ENCODE data around the gene MED25. TPM values are rescaled to one million over a fixed set of nuclear protein-coding genes. Genes with fewer than 3 reads are reported as not detected.

The MED25 gene
- total RNA-seq, 2 donors from 2014 or later, result 94.8 to 108 TPM

GRCh38 chr19:49831592-49831991 lies 13.5 kb downstream of the MED25 start:
- no peak for DNase-seq
- Mint-ChIP-seq H3K27ac (peak overlapping the region; percentile 32), H3K4me1 (peaks cover 18% of the 10 kb centered on the region), H3K36me3 (ENCODE audit: low read depth) (peaks cover 7% of the 10 kb centered on the region), H3K27me3 (no peaks in the 10 kb centered on the region), H3K4me3 (no peak overlapping the region)
- ATAC-seq, result no peak
- no peaks in the 10 kb centered on the region for H3K9me3 ChIP-seq (ENCODE audit: control insufficient read depth, low read length, poor library complexity, severe bottlenecking)

- Mint-ChIP-seq H3K4me1 (peaks cover 10% of the 10 kb centered on the region), H3K4me3 (no peak overlapping the region), H3K36me3 (ENCODE audit: low read depth) (peaks cover 7% of the 10 kb centered on the region), H3K27me3 (no peaks in the 10 kb centered on the region), H3K27ac (no peak overlapping the region)
- DNase-seq (no peak), ATAC-seq (no peak)
- H3K9me3 ChIP-seq (ENCODE audit: control insufficient read depth, low read length, poor library complexity, severe bottlenecking), result no peaks in the 10 kb centered on the region
These were observed 14.5 kb downstream of the MED25 start for GRCh38 chr19:49832556-49832955.

GRCh38 chr19:49833599-49833998 lies 15.5 kb downstream of the MED25 start:
- no peaks in the 10 kb centered on the region for H3K9me3 ChIP-seq (ENCODE audit: control insufficient read depth, low read length, poor library complexity, severe bottlenecking)
- H3K36me3 Mint-ChIP-seq (ENCODE audit: low read depth), result peaks cover 9% of the 10 kb centered on the region
- no peak for ATAC-seq
- no peak overlapping the region for H3K27ac Mint-ChIP-seq
- H3K4me3 Mint-ChIP-seq, result no peak overlapping the region
- H3K4me1 Mint-ChIP-seq, result peaks cover 10% of the 10 kb centered on the region
- DNase-seq, result no peak
- no peaks in the 10 kb centered on the region for H3K27me3 Mint-ChIP-seq

- DNase-seq, result no peak
- H3K27ac Mint-ChIP-seq, result no peak overlapping the region
- peaks cover 8% of the 10 kb centered on the region for H3K4me1 Mint-ChIP-seq
- H3K4me3 Mint-ChIP-seq, result no peak overlapping the region
- peaks cover 14% of the 10 kb centered on the region for H3K36me3 Mint-ChIP-seq (ENCODE audit: low read depth)
- no peaks in the 10 kb centered on the region for H3K27me3 Mint-ChIP-seq
- no peaks in the 10 kb centered on the region for H3K9me3 ChIP-seq (ENCODE audit: control insufficient read depth, low read length, poor library complexity, severe bottlenecking)
- ATAC-seq, result peak; percentile 4
These were observed 17.5 kb downstream of the MED25 start for GRCh38 chr19:49835562-49835961.

- no peaks in the 10 kb centered on the region for H3K9me3 ChIP-seq (ENCODE audit: control insufficient read depth, low read length, poor library complexity, severe bottlenecking)
- peaks cover 10% of the 10 kb centered on the region for H3K4me1 Mint-ChIP-seq
- H3K27me3 Mint-ChIP-seq, result no peaks in the 10 kb centered on the region
- peaks cover 14% of the 10 kb centered on the region for H3K36me3 Mint-ChIP-seq (ENCODE audit: low read depth)
- ATAC-seq, result no peak
- H3K4me3 Mint-ChIP-seq, result no peak overlapping the region
- no peak for DNase-seq
- H3K27ac Mint-ChIP-seq, result peak overlapping the region; percentile 85
These were observed 18.3 kb downstream of the MED25 start for GRCh38 chr19:49836176-49837008.

GRCh38 chr19:49837009-49837310 lies 18.9 kb downstream of the MED25 start:
- Mint-ChIP-seq H3K27me3 (no peaks in the 10 kb centered on the region), H3K27ac (peak overlapping the region; percentile 85), H3K4me3 (no peak overlapping the region), H3K4me1 (peaks cover 8% of the 10 kb centered on the region), H3K36me3 (ENCODE audit: low read depth) (peaks cover 14% of the 10 kb centered on the region)
- DNase-seq, result no peak
- ATAC-seq, result no peak
- no peaks in the 10 kb centered on the region for H3K9me3 ChIP-seq (ENCODE audit: control insufficient read depth, low read length, poor library complexity, severe bottlenecking)

- DNase-seq (no peak), ATAC-seq (no peak)
- H3K36me3 Mint-ChIP-seq (ENCODE audit: low read depth), result peaks cover 14% of the 10 kb centered on the region
- H3K4me1 Mint-ChIP-seq, result peaks cover 5% of the 10 kb centered on the region
- H3K27me3 Mint-ChIP-seq, result no peaks in the 10 kb centered on the region
- no peak overlapping the region for H3K4me3 Mint-ChIP-seq
- H3K27ac Mint-ChIP-seq, result peak overlapping the region; percentile 85
- H3K9me3 ChIP-seq (ENCODE audit: control insufficient read depth, low read length, poor library complexity, severe bottlenecking), result no peaks in the 10 kb centered on the region
These were observed 19.3 kb downstream of the MED25 start for GRCh38 chr19:49837425-49837824.

GRCh38 chr19:49838885-49839588 lies 20.9 kb downstream of the MED25 start:
- DNase-seq, result no peak
- Mint-ChIP-seq H3K36me3 (ENCODE audit: low read depth) (peaks cover 14% of the 10 kb centered on the region), H3K4me3 (no peak overlapping the region), H3K4me1 (peaks cover 4% of the 10 kb centered on the region), H3K27ac (no peak overlapping the region), H3K27me3 (no peaks in the 10 kb centered on the region)
- H3K9me3 ChIP-seq (ENCODE audit: control insufficient read depth, low read length, poor library complexity, severe bottlenecking), result no peaks in the 10 kb centered on the region
- ATAC-seq, result no peak

- peaks cover 13% of the 10 kb centered on the region for H3K36me3 Mint-ChIP-seq (ENCODE audit: low read depth)
- H3K27me3 Mint-ChIP-seq, result no peaks in the 10 kb centered on the region
- H3K27ac Mint-ChIP-seq, result peak overlapping the region; percentile 8
- no peak for DNase-seq
- H3K4me1 Mint-ChIP-seq, result peaks cover 3% of the 10 kb centered on the region
- no peak for ATAC-seq
- H3K4me3 Mint-ChIP-seq, result no peak overlapping the region
- no peaks in the 10 kb centered on the region for H3K9me3 ChIP-seq (ENCODE audit: control insufficient read depth, low read length, poor library complexity, severe bottlenecking)
These were observed 21.6 kb downstream of the MED25 start for GRCh38 chr19:49839713-49840112.

GRCh38 chr19:49840321-49840720 lies 22.2 kb downstream of the MED25 start:
- DNase-seq, result no peak
- Mint-ChIP-seq H3K27ac (peak overlapping the region; percentile 8), H3K27me3 (no peaks in the 10 kb centered on the region), H3K36me3 (ENCODE audit: low read depth) (peaks cover 9% of the 10 kb centered on the region), H3K4me3 (no peak overlapping the region), H3K4me1 (peaks cover 2% of the 10 kb centered on the region)
- ATAC-seq, result no peak
- no peaks in the 10 kb centered on the region for H3K9me3 ChIP-seq (ENCODE audit: control insufficient read depth, low read length, poor library complexity, severe bottlenecking)

GRCh38 chr19:49840736-49841249 lies 22.7 kb downstream of the MED25 start:
- H3K27ac Mint-ChIP-seq, result peak overlapping the region; percentile 24
- no peak overlapping the region for H3K4me3 Mint-ChIP-seq
- ATAC-seq (no peak), DNase-seq (no peak)
- H3K4me1 Mint-ChIP-seq, result peaks cover 2% of the 10 kb centered on the region
- H3K9me3 ChIP-seq (ENCODE audit: control insufficient read depth, low read length, poor library complexity, severe bottlenecking), result no peaks in the 10 kb centered on the region
- no peaks in the 10 kb centered on the region for H3K27me3 Mint-ChIP-seq
- H3K36me3 Mint-ChIP-seq (ENCODE audit: low read depth), result peaks cover 9% of the 10 kb centered on the region

GRCh38 chr19:49843265-49843664 lies 25.2 kb downstream of the MED25 start:
- ATAC-seq, result peak; percentile 70

GRCh38 chr19:49844138-49845095 lies 26.3 kb downstream of the MED25 start:
- DNase-seq (no peak), ATAC-seq (no peak)
- H3K4me3 Mint-ChIP-seq, result no peak overlapping the region

More at GRCh38 chr19:49843265-49843664, 25.2 kb downstream of the MED25 start:
- H3K27ac Mint-ChIP-seq, result no peak overlapping the region
- H3K4me1 Mint-ChIP-seq, result peaks cover 4% of the 10 kb centered on the region
- H3K9me3 ChIP-seq (ENCODE audit: control insufficient read depth, low read length, poor library complexity, severe bottlenecking), result no peaks in the 10 kb centered on the region
- no peak for DNase-seq
- H3K27me3 Mint-ChIP-seq, result no peaks in the 10 kb centered on the region
- H3K4me3 Mint-ChIP-seq, result no peak overlapping the region
- peaks cover 6% of the 10 kb centered on the region for H3K36me3 Mint-ChIP-seq (ENCODE audit: low read depth)

More at GRCh38 chr19:49844138-49845095, 26.3 kb downstream of the MED25 start:
- H3K9me3 ChIP-seq (ENCODE audit: control insufficient read depth, low read length, poor library complexity, severe bottlenecking), result no peaks in the 10 kb centered on the region
- Mint-ChIP-seq H3K27me3 (no peaks in the 10 kb centered on the region), H3K36me3 (ENCODE audit: low read depth) (no peaks in the 10 kb centered on the region), H3K4me1 (peaks cover 4% of the 10 kb centered on the region), H3K27ac (no peak overlapping the region)
